Measurements from ENCODE around the gene OR52E5. TPM values are rescaled to one million over a fixed set of nuclear protein-coding genes. Genes with fewer than 3 reads are reported as not detected.
A peak's percentile ranks its signal among the peaks of the same experiment; 100 is the strongest.

The OR52E5 gene
- total RNA-seq, 1 donor from 2014 or later, result not detected

GRCh38 chr11:5933116-5933515, 40.1 kb downstream of the OR52E5 start:
- no peak for DNase-seq (ENCODE audit: low read depth)

GRCh38 chr11:5937868-5938602, 45.0 kb downstream of the OR52E5 start:
- no peak for DNase-seq (ENCODE audit: low read depth)

- DNase-seq (ENCODE audit: low read depth), result peak; percentile 1
These were observed 45.6 kb downstream of the OR52E5 start for GRCh38 chr11:5938603-5938965.

- DNase-seq (ENCODE audit: low read depth), result no peak
These were observed 47.7 kb downstream of the OR52E5 start for GRCh38 chr11:5940748-5941147.

GRCh38 chr11:5941951-5942350, 48.9 kb downstream of the OR52E5 start, which contains the start of gene OR56A3:
Gene OR56A3 (plus strand): TSS chr11:5942251. CDS start chr11:5947347, 5,096 bp downstream.
- no peak for DNase-seq (ENCODE audit: low read depth)

Other genes starting within 250 kb of the OR52E5 start
- 37.2 and 44.3 TPM in 2 replicates for gene TRIM5, start 208.1 kb upstream of the OR52E5 start, total RNA-seq
- 148 and 284 TPM in 2 replicates for gene TRIM22, start 203.4 kb upstream of the OR52E5 start, total RNA-seq
- gene OR56B1, start 156.8 kb upstream of the OR52E5 start, total RNA-seq, result not detected in 2 replicates
- not detected in 2 replicates for gene OR52N4, start 139.0 kb upstream of the OR52E5 start, total RNA-seq
- not detected in 2 replicates for gene OR52N5, start 109.9 kb upstream of the OR52E5 start, total RNA-seq
- gene OR52N1, start 101.9 kb upstream of the OR52E5 start, total RNA-seq, result not detected in 2 replicates
- gene OR52N2, start 84.3 kb upstream of the OR52E5 start, total RNA-seq, result not detected in 2 replicates
- gene OR52E6, start 51.3 kb upstream of the OR52E5 start, total RNA-seq, result not detected in 2 replicates
- not detected in 2 replicates for gene OR52E8, start 35.5 kb upstream of the OR52E5 start, total RNA-seq
- gene OR52E4, start 12.6 kb upstream of the OR52E5 start, total RNA-seq, result not detected in 2 replicates
- not detected in 2 replicates for gene OR56A3, start 49.0 kb downstream of the OR52E5 start, total RNA-seq
- not detected in 2 replicates for gene OR56A5, start 75.3 kb downstream of the OR52E5 start, total RNA-seq
- not detected in 2 replicates for gene OR52L1, start 93.8 kb downstream of the OR52E5 start, total RNA-seq
- gene OR56A4, start 113.7 kb downstream of the OR52E5 start, total RNA-seq, result not detected in 2 replicates
- gene OR56A1, start 137.6 kb downstream of the OR52E5 start, total RNA-seq, result not detected in 2 replicates
- gene OR56B4, start 214.5 kb downstream of the OR52E5 start, total RNA-seq, result not detected in 2 replicates

Data from renal cortical epithelial cell (primary cell).